OCI-LY3 (cell line): ENCODE results near the gene LYZ.

Source experiments
- CTCF ChIP-seq: fragments of 200-600, 300-600 bp; sonication (generic); IDR thresholded peaks from 2 replicates; pipeline ENCODE4 v1.5.1; 2014; ENCODE audit warnings: antibody characterized with exemption, low read length, low read depth
- EZH2phosphoT487 ChIP-seq: fragments of 200-600 bp; shearing (Covaris generic); IDR thresholded peaks from 2 replicates; pipeline ENCODE4 v1.6.1; 2018; ENCODE audit warnings: antibody characterized with exemption, mixed run types, low read depth

- TF ChIP-seq CTCF (no peak), EZH2phosphoT487 (no peak)
Observed at GRCh38 chr12:69359531-69360347, 11.6 kb downstream of the LYZ start, which contains the start of gene YEATS4.
